Measurements from ENCODE around the gene EYS.

EYS gene

DNA sequence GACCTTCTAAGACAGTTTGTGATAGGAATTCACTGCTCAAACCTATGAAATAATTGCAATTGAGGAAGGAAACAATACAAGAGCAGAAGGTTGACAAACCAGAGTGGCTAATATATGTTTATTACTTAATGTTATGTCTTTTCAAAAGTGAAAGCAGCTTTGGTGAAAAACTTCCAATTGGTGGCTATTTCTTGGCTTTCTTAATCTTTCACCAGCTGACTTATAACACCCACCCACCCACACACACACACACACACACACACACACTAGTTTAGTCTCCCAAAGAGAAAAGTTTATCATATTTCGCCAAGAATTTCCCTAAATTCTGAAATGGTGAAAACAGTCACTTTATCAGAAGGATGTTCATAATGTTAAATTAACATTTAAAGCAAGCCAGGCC, 583.5 kb downstream of the EYS start:
- DNase-seq (ENCODE audit: low spot score) = no peak
- Histone ChIP-seq H3K4me3 (no peak overlapping the region), H3K27ac (no peak overlapping the region)
- TF ChIP-seq, protein P1, sequence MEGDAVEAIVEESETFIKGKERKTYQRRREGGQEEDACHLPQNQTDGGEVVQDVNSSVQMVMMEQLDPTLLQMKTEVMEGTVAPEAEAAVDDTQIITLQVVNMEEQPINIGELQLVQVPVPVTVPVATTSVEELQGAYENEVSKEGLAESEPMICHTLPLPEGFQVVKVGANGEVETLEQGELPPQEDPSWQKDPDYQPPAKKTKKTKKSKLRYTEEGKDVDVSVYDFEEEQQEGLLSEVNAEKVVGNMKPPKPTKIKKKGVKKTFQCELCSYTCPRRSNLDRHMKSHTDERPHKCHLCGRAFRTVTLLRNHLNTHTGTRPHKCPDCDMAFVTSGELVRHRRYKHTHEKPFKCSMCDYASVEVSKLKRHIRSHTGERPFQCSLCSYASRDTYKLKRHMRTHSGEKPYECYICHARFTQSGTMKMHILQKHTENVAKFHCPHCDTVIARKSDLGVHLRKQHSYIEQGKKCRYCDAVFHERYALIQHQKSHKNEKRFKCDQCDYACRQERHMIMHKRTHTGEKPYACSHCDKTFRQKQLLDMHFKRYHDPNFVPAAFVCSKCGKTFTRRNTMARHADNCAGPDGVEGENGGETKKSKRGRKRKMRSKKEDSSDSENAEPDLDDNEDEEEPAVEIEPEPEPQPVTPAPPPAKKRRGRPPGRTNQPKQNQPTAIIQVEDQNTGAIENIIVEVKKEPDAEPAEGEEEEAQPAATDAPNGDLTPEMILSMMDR (IDR thresholded peaks at IDR 0.05) = no peak

DNA sequence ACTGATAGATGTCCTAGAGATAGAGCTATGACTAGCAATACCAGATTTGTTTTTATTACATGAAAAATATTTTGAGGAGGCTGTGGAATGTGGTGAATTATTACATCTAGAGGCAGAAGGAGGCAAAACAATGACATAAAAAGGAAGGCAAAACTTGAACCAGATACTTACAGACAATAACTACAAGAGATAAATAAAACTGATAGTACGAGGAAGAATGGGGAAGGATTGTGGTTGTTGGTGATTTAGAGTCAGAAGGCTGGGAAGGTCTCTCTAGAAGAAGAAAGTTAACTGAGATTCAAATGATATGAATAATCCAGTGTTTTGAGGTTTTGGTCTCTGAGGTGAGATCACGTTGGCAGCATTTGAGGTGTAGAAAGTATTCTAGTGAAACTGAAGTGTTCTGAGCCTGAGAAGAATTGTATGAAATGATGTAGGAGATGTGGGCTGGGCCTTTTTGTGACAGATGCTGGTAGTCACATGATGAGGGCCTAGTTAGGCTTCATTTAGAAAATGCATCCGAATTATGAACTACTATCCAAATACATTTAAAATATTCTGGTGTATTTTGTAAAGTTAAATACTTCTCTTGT, 589.1 kb downstream of the EYS start:
- no peak for DNase-seq (ENCODE audit: low spot score)
- TF ChIP-seq, protein P1 (IDR thresholded peaks at IDR 0.05) = no peak
- Histone ChIP-seq H3K4me3 (no peak overlapping the region), H3K27ac (no peak overlapping the region)

DNA sequence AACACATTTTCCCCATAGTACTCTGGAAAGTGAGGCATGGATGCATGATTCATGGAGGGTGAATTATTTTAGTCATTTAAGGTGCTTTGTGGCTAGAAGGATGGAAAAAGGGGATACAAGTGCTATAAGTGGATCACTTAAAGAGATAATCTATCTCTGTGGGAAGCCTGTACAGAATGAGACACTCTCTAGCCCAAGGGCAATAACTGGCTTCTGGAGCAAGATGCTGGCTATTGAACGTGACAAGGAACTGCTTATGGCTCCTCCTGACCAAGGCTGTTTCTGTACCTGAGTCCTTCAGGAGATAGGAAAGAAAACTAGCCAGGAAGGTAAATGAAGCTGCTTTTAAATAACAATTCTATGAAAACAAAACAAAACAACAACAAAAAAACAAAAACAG, 590.7 kb downstream of the EYS start:
- TF ChIP-seq, protein P1 (IDR thresholded peaks at IDR 0.05) = no peak
- DNase-seq (ENCODE audit: low spot score) = no peak
- no peak overlapping the region for H3K27ac ChIP-seq

DNA sequence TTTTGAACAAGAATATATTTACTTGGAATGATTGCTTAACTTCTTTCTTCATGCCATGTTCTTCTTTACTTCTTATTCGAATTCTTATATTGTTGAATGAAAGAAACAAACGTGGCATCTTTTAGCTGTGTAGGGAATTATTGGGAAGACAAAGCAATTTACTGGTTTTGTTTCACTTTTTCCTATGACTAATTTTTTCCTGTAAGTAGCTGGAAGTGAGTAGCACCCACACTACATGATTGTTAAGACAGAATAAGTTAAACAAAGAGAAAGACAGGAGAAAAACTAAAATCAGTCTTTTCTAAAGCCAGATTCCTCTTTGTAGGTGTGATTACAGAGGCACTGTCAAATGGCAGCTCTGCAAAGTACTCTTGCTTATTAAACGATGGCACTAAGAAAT, 593.4 kb downstream of the EYS start:
- DNase-seq (ENCODE audit: low spot score) = no peak
- TF ChIP-seq, protein P1 (IDR thresholded peaks at IDR 0.05) = no peak
- H3K27ac ChIP-seq = no peak overlapping the region
- no peak overlapping the region for H3K4me3 ChIP-seq

More for the DNA sequence above, 590.7 kb downstream of the EYS start:
- no peak overlapping the region for H3K4me3 ChIP-seq

DNA sequence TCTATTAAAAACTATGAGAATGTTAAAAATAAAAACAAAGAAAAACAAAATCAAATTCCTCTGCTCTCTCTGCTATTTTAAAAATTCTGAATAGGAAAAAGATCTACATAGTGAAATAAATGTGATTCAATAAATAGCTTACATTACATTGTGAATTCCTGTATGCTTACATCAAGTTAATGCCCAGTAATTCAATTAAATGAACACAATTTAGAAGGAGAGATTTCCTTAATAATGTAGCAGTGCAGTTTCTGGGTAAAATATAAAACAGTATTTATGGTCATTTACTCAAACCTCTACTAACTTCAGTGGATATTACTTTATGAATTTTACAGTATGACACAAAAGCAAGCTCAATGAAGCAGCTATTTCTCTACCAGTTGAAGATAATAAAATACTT, 594.6 kb downstream of the EYS start:
- Histone ChIP-seq H3K4me3 (no peak overlapping the region), H3K27ac (no peak overlapping the region)
- no peak for DNase-seq (ENCODE audit: low spot score)
- TF ChIP-seq, protein P1 (IDR thresholded peaks at IDR 0.05) = no peak

DNA sequence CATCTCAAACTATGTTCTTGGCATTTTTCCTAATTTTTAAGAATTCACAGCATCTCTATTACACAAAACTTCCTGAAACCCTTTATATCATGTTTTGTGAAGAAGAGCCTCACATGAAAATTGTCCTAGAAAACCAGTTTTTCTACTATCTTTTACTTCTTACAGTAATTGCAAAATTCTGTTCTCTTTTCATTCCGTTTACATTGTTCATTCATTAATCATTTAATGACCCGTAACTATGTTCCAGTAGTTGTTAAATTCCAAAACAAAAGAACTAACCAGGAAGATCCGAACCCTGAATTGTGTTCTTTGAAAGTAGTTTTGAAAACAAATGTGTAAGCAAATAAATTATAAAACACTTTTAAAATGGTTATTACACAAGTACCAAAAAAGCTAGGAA, 597.0 kb downstream of the EYS start:
- no peak for DNase-seq (ENCODE audit: low spot score)
- TF ChIP-seq, protein P1 (IDR thresholded peaks at IDR 0.05) = no peak
- Histone ChIP-seq H3K4me3 (no peak overlapping the region), H3K27ac (no peak overlapping the region)

DNA sequence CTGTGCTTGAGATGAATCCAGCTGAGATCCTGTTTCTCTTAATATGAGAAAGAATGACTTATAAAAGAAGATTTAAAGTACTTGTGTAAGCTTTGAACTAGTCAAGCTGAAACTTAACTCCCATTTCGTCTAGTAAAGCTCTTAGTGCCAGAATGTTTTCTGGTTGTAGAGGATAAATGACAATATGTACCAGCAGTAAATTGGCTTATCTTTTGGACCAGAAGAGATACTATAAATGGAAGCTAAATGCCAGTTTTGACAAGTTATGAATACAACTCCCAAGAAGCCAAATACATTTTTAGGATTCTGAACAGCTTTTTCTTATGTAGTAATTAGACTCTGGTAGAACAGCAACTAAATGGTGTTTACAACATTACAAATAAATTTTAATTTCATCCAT, 608.7 kb downstream of the EYS start:
- no peak for DNase-seq (ENCODE audit: low spot score)
- Histone ChIP-seq H3K27ac (no peak overlapping the region), H3K4me3 (no peak overlapping the region)
- TF ChIP-seq, protein P1 (IDR thresholded peaks at IDR 0.05) = no peak
